GM19099 (cell line): ENCODE data around the gene CPT2.

Experiments
- POLR2A ChIP-seq: IDR thresholded peaks from 3 replicates; pipeline ENCODE4 v1.6.1; 2011; ENCODE audit warnings: low read depth; ENCODE audit not compliant: insufficient read length; ENCODE audit errors: extremely low read depth

CPT2 gene

DNA sequence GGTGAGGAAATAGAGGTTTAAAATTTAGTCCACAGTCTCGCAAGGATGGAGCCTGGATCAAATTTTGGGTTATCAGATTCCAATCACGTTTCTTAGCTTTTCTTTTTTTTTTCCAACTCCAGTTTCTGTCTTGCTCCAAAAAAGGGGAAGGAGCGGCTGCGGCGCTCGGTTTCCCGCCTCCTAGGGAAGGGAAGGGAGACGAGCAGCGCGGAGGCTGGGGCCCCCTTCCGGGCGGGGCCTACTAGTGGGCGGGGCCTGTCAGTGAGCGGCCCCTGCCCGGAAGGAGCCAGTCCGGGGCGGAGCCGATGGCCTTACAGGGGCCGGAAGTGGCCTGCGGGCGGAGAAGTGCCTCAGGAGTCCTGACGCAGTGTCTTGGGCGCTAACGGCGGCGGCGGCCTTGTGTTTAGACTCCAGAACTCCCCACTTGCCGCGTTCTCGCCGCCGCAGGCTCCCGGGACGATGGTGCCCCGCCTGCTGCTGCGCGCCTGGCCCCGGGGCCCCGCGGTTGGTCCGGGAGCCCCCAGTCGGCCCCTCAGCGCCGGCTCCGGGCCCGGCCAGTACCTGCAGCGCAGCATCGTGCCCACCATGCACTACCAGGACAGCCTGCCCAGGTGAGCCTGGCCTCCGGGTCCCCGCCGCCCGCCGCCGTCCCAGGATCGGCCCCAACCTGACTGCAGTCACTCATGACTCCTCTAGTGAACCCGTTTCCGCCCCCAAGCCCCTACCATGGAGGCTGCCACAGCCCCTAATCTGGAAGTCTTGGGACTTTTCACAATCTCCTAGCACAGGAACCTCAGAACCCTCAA, at the start of gene CPT2:
Gene CPT2, plus strand, starts transcription at position 340 of the 806 bp plus-strand sequence. Its CDS starts 120 bp downstream, at position 460.
- peak; percentile 97 for TF ChIP-seq POLR2A

DNA sequence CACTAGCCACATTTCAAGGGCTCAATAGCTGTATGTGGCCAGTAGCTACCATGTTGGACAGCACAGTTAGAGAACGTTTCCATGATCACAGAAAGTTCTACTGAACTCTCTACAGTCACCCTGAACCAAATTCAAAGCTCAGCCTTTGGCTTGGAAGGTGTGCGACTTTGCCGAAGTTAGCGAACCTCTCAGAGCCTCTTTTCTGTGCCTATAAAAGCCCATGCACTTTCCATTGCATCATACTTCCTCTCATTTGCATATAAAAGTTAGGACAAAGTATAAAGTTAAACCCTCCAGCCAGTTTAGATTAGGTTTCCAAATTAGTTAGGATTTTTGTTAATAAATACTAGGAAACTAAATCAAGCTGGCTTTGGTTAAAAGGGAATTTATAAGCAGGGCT, 49.5 kb upstream of the CPT2 start:
- no peak for TF ChIP-seq POLR2A

DNA sequence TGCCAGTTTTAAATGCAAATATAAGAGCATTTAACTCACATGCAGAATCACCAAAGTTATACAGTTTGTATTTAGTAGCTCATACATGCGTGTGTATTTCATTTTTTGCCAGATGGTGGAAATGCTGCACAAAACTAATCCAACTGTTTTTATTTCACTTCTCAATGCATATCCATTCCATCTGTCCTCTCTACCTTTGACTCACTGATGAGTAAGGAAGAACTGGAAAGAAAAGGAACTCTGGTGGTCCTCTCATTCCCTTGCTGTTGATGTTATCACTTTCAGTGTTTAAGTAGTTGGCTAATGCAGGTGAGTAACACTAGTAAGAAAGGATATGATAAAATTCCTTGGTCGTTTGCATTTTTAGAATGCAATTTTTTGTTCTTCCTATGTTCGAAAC, 48.5 kb upstream of the CPT2 start:
- no peak for TF ChIP-seq POLR2A

DNA sequence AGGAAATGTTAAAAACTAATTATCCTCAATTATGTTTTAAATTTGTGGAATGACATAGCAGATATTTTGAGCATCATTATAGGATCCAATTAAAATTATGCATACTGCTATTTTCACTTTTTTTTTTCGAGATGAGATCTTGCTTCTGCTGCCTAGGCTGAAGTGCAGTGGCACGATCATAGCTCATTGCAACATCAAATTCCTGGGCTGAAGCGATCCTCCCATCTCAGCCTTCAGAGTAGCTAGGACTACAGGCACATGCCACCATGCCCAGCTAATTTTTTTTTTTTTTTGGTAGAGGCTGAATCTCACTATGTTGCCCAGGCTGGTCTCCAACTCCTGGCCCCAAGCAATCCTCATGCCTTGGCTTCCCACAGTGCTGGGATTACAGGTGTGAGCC, 42.9 kb upstream of the CPT2 start:
- no peak for TF ChIP-seq POLR2A

DNA sequence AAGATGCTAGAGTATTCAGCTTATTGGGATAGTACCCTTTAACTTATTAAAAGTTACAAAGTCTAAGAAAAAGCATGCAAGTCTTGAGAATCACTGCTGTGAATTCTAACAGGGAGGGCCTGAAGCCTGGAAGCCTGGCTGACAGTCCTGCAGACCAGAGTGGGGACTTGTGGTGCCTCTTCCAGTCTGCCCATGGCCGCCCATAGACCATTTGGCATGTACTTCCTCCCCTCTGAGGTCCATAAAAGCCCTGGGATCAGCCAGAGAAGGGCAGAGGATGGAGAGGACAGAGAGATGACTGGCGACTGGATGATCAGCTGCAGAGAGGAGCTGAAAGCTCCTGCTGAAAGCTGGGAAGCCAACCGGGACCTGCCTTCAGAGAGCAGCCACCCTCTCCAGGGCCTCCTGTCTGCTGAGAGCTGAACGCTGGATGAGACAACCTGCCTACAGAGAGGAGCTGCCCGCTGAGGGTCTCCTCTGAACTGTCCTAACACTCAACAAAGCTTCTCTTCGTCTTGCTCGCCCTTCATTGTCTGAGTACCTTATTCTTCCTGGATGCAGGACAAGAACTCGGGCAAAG, 41.7 kb upstream of the CPT2 start:
- no peak for TF ChIP-seq POLR2A

DNA sequence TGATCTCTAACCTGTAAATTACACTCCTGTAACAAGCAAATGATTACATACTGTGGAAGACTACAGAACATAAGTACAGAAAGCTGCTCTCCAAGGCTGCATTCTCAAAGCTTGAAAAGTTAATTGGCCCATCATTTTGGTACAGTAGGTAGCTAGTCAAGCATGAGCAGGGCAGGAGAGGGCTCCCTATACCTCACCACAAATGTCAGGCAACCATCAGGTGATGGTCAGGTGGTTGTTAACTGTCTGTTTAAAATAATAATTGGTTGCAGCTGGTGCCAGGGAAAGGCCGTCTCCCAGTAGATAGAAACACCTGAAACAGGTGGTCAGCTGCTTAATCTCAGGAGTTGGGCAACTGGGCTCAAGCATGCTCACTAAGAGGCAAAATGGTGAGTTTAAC, 41.1 kb upstream of the CPT2 start:
- TF ChIP-seq POLR2A, result no peak

DNA sequence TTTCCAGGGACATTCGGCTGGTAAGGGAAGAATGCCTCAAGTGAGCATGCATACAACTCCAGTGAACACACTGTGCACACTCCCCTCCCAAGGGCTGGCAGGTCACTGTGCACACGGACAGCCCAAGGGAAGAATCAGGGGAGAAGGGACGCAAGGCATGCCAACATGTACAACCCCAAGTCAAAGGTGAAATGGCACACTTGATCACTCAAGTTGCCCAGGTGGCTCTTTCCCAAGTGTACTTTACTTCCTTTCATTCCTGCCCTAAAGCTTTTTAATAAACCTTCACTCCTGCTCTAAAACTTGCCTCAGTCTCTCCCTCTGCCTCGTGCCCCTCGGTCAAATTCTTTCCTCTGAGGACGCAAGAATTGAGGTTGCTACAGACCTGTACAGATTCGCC, 40.7 kb upstream of the CPT2 start:
- TF ChIP-seq POLR2A, result no peak

DNA sequence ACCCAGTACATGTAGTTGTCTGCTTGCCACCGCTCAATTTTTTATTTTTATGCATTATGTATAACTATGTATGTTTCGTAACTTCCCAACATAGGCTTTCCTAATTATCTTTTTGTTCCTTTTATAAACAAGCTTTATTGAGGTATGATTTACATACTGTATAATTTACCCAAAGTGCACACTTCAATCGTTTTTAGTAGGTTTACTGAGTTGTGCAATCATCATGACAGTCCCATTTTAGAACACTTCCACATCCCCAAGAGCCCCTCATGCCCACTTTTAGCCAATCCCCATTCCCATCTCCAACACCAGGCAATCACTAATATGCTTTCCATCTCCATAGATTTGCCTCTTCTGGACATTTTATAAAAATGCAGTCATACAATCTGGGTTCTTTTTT, 39.8 kb upstream of the CPT2 start:
- no peak for TF ChIP-seq POLR2A

DNA sequence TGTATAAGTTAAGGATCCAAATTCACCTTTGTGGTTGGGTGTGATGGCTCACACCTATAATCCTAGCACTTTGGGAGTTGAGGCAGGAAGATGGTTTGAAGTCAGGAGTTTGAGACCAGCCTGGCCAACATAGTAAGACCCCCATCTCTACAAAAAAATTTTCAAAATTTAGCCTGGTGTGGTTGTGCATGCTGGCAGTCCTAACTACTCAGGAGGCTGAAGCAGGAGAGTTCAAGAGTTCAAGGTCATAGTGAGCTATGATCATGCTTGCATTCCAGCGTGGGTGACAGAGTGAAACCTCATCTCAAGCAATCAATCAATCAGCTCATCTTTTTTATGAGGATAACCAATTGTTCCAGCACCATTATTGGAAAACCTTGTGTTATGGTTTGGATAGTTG, 37.7 kb upstream of the CPT2 start:
- no peak for TF ChIP-seq POLR2A

DNA sequence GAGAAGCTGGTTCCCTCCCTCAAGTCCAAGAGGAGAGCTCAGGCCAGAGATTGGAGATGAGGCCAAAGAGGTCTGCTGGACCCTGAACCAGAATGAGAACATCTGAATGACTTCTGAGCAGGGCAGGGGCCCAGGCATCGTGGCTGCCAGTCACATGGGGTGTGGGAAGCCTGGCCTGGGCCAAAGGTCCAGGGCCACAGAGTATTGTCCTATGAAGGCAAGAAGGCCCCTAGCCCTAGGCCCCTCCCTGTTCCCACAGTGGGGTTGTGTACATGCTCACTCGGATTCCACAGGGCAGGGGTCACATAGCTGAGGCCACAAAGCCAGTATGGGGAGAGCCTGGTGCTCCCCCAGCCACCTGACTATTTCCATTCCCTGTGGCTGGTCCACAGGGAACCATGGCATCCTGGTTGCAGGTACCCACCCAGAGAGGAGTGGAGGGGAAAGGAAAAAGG, 35.7 kb upstream of the CPT2 start:
- no peak for TF ChIP-seq POLR2A

DNA sequence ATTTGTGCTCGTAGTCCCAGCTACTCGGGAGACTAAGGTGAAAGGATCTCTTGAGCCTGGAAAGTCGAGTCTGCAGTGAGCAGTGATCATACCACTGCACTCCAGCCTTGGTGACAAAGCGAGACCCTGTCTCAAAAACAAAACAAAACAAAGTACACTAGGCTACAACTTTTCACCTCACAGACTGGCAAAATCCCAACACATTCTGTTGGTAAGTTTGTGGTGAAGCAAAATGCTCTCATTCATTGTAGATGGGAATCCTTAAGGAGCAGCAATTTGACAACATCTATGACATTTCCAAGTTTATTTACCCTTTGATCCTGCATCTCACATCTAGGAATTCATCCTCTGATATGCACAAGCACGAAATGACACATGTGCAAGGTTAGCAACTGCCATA, 34.0 kb upstream of the CPT2 start:
- no peak for TF ChIP-seq POLR2A

DNA sequence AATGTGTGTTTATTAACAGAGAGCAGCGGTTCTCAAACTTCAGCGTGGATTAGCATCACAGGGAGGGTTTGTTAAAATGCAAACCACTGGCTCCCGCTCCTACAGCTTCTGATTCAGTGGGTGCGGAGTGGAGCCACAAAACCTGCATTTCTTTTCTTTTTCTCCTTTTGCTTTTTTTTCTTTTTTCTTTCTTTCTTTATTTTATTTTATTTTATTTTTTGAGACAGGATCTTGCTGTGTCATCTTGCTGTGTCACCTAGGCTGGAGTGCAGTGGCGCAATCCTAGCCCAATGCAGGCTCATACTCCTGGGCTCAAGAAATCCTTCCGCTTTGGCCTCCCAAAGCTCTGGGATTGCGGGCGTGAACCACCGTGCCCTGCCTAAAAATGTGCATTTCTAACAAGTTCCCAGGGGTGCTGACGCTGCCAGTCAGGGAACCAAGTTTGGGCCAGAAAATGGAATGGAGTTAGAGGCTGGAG, 33.3 kb upstream of the CPT2 start:
- no peak for TF ChIP-seq POLR2A

DNA sequence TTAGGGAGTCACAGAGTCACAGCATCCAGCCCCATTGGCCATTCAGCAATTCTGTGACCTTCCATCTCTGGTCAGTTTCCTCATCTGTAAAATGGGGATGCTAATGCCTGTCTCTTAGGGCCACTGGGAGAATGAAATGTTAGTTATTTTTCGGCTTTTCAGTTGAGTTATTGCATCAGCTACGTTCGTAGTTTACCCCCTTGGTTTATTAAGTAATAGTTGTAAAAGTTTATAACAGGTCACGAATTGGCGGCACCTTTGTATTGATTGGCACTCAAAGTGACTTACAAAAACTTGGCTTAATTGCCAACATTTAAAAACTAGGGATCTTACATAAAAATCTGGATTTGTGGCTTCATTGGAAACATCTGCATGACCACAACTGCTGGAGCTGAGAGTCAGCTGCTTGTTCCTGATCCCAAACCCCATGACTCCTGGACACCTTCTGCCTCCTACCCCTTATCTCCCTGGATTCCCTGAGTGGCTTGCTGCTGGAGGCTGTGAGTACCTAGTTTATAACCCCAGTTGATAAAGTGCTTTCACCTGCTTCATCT, 31.1 kb upstream of the CPT2 start:
- no peak for TF ChIP-seq POLR2A

DNA sequence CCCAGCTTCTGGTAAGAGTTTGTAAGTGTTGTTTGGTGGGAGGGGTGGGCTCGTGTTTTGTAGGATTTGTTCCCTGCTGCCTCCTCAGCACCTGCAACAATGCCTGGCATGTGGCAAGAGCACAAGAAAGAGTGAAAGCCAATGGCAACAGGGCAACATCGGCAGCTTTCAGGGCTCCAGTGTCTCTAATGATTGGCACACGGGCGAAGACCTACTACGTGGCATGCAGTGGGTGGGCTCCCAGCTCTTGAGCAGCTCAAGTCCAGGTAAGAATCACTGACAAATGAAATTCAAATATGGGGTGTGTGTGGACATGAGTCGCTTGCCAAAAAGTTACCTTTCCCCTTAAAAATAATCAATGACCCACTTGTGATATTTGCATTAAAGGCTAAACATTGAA, 30.3 kb upstream of the CPT2 start:
- TF ChIP-seq POLR2A, result no peak

DNA sequence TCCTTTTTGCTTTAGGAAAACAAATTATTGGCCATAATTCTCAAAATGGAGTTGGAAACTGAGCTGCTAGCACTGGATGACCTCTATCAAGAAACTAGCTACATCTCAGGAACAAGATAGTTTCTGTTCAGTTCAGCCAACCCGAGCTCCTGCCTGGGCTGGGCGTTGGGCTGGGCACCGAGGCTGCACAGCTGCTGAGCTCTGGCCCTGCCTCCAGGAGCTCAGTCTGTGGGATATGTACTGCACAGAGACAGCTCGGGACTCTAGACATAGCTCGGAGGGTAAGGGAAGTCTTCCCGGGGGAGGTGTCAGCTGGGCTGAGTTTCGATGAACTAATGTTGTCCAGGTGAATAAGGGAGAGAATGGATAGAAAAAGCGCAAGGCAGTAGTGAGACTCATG, 29.7 kb upstream of the CPT2 start:
- TF ChIP-seq POLR2A, result no peak
